SU-DHL-6 (cell line): Measurements from ENCODE around the gene DNAH11.

ENCODE experiments used
- H2AFZ ChIP-seq: fragments of 200-600 bp; sonication (generic); 2 replicates; pipeline ENCODE4 v1.6.1; 2014; ENCODE audit warnings: low read depth, mild to moderate bottlenecking, moderate library complexity, mixed read lengths, antibody characterized with exemption, low read length; ENCODE audit not compliant: severe bottlenecking
- H3F3A ChIP-seq: fragments of 200-600 bp; shearing (Covaris generic); 2 replicates; pipeline ENCODE4 v1.6.0; 2016; ENCODE audit warnings: antibody characterized with exemption, mild to moderate bottlenecking; ENCODE audit not compliant: insufficient read depth
- H3K27ac ChIP-seq: fragments of 200-600 bp; sonication (generic); 2 replicates; pipeline ENCODE4 v1.5.1; 2016; ENCODE audit warnings: low read depth, mild to moderate bottlenecking, low read length, moderate library complexity, mixed read lengths
- H3K27me3 ChIP-seq: fragments of 200-600 bp; sonication (generic), shearing (Covaris generic); 2 replicates; pipeline ENCODE4 v1.6.0; 2014; ENCODE audit warnings: mild to moderate bottlenecking, low read length
- H3K36me3 ChIP-seq: fragments of 200-600 bp; sonication (generic); 2 replicates; pipeline ENCODE4 v1.6.1; 2014; ENCODE audit warnings: mild to moderate bottlenecking, low read length, mixed read lengths
- H3K4me2 ChIP-seq: fragments of 300-600, 200-600 bp; shearing (Covaris generic), sonication (generic); 2 replicates; pipeline ENCODE4 v1.6.0; 2014; ENCODE audit warnings: low read length, low read depth, mild to moderate bottlenecking; ENCODE audit not compliant: poor library complexity, severe bottlenecking
- H3K4me3 ChIP-seq: fragments of 200-600 bp; sonication (generic); 2 replicates; pipeline ENCODE4 v1.5.1; 2014; ENCODE audit warnings: antibody characterized with exemption, low read length, mild to moderate bottlenecking, mixed read lengths; ENCODE audit not compliant: insufficient read depth, poor library complexity, severe bottlenecking
- H3K79me2 ChIP-seq: fragments of 200-600 bp; sonication (generic); 2 replicates; pipeline ENCODE4 v1.6.1; 2014; ENCODE audit warnings: mild to moderate bottlenecking, low read length, moderate library complexity; ENCODE audit not compliant: insufficient read depth
- H3K9ac ChIP-seq: fragments of 200-600 bp; sonication (generic); 2 replicates; pipeline ENCODE4 v1.7.0; 2014; ENCODE audit warnings: mild to moderate bottlenecking, low read length
- H3K9me2 ChIP-seq: fragments of 200-600 bp; sonication (generic); replicated peaks from 2 replicates; pipeline ENCODE4 v1.6.1; 2014; ENCODE audit warnings: low read length; ENCODE audit not compliant: insufficient read depth
- H3K9me3 ChIP-seq: fragments of 200-600 bp; sonication (generic); 2 replicates; pipeline ENCODE4 v1.6.1; 2014; ENCODE audit warnings: low read length, mixed read lengths; ENCODE audit not compliant: insufficient read depth
- H4K20me1 ChIP-seq: fragments of 200-600 bp; sonication (generic); 2 replicates; pipeline ENCODE4 v1.6.1; 2014; ENCODE audit warnings: low read depth, mild to moderate bottlenecking, antibody characterized with exemption, low read length, moderate library complexity, mixed read lengths
- EZH2phosphoT487 ChIP-seq: fragments of 200-600 bp; sonication (generic), shearing (Covaris generic); conservative IDR thresholded peaks from 2 replicates; pipeline ENCODE4 v1.6.1; 2018; ENCODE audit warnings: mild to moderate bottlenecking, antibody characterized with exemption, low read length, moderate library complexity, mixed read lengths
- TF ChIP-seq, protein P1 (sequence below): fragments of 200-600 bp; sonication (generic); IDR thresholded peaks from one replicate; pipeline ENCODE4 v1.5.1; 2017; ENCODE audit warnings: antibody characterized with exemption, mild to moderate bottlenecking, low read length, moderate library complexity; ENCODE audit not compliant: insufficient read depth, poor library complexity, severe bottlenecking

The DNAH11 gene

DNA sequence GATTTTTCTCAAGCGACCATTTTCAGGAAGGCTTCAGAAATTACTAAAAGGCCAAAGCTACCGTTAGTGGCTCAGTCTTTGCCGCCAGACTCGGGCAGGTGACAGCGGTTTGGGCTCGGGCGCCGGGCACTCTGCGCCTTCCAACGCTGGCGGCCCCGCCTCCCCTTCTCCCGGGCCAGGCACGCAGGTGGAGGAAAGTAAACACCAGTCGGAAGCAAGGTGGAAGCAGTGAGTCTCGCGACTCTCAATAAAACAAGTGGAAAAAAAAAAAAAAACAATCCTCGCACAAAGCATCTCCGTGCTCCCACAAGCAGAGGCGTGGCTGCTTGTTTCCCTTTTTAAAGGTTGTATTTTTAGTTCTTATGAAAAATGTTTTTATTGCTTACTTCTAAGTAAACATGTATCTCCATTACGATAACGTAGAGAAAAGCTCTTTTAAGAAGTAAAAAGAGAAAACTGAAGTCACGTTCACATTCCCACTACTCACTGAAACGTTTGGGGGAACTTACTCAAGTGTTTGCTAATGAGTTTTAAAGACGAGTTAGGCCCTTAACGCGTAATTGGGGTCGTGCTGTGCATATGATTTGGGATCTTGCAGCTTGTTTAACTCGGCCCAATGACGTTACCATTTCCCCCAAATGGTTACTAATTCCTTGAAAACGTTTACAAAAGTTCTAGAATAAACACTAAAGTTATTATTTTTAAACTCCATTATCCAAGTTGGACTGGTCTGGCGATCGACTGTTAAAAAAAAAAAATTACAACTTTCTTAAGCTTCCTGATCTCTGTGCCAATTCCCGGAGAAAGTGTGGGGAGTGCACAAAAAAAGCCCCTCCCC, 402.0 kb downstream of the DNAH11 start:
- Histone ChIP-seq H3K27ac (peak overlapping the region; percentile 83), H3K4me3 (peak overlapping the region; percentile 69), H3K79me2 (peaks cover 47% of the 10 kb centered on the region), H3K36me3 (no peaks in the 10 kb centered on the region; the same call in 1 of the 2 replicates), H3K27me3 (no peaks in the 10 kb centered on the region), H3F3A (peaks cover 17% of the 10 kb centered on the region), H3K9me3 (no peaks in the 10 kb centered on the region), H3K4me2 (peak overlapping the region; percentile 75), H2AFZ (peak overlapping the region; percentile 97), H4K20me1 (peaks cover 6% of the 10 kb centered on the region; the same call in 1 of the 2 replicates), H3K9me2 (no peaks in the 10 kb centered on the region), H3K9ac (peak overlapping the region; percentile 64)
- no peak for TF ChIP-seq EZH2phosphoT487
- TF ChIP-seq, protein P1, sequence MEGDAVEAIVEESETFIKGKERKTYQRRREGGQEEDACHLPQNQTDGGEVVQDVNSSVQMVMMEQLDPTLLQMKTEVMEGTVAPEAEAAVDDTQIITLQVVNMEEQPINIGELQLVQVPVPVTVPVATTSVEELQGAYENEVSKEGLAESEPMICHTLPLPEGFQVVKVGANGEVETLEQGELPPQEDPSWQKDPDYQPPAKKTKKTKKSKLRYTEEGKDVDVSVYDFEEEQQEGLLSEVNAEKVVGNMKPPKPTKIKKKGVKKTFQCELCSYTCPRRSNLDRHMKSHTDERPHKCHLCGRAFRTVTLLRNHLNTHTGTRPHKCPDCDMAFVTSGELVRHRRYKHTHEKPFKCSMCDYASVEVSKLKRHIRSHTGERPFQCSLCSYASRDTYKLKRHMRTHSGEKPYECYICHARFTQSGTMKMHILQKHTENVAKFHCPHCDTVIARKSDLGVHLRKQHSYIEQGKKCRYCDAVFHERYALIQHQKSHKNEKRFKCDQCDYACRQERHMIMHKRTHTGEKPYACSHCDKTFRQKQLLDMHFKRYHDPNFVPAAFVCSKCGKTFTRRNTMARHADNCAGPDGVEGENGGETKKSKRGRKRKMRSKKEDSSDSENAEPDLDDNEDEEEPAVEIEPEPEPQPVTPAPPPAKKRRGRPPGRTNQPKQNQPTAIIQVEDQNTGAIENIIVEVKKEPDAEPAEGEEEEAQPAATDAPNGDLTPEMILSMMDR: no peak

- Histone ChIP-seq H3F3A (peaks cover 17% of the 10 kb centered on the region), H3K9me3 (no peaks in the 10 kb centered on the region), H2AFZ (peak within 1 kb of the TSS; percentile 97), H3K27ac (peak within 1 kb of the TSS; percentile 83), H3K9ac (peak within 1 kb of the TSS; percentile 64), H4K20me1 (peaks cover 6% of the 10 kb centered on the region; the same call in 1 of the 2 replicates), H3K36me3 (no peaks in the 10 kb centered on the region), H3K27me3 (no peaks in the 10 kb centered on the region), H3K9me2 (no peaks in the 10 kb centered on the region), H3K4me2 (peak within 1 kb of the TSS; percentile 75), H3K79me2 (peaks cover 39% of the 10 kb centered on the region), H3K4me3 (peak within 1 kb of the TSS; percentile 69)
- no peak for TF ChIP-seq EZH2phosphoT487
- TF ChIP-seq, protein P1: no peak
Measured at GRCh38 chr7:21945454-21946221, 402.8 kb downstream of the DNAH11 start, which contains the start of gene CDCA7L. CDCA7L (minus strand) TSS chr7:21945899; CDS start chr7:21945804, 95 bp downstream.

GRCh38 chr7:21946222-21946709, 403.4 kb downstream of the DNAH11 start:
- Histone ChIP-seq H3F3A (peaks cover 17% of the 10 kb centered on the region), H3K27me3 (no peaks in the 10 kb centered on the region), H3K9me3 (no peaks in the 10 kb centered on the region), H3K36me3 (no peaks in the 10 kb centered on the region), H3K4me3 (peak overlapping the region; percentile 69), H3K9me2 (no peaks in the 10 kb centered on the region), H4K20me1 (peaks cover 4% of the 10 kb centered on the region; the same call in 1 of the 2 replicates), H3K4me2 (peak overlapping the region; percentile 75), H2AFZ (peak overlapping the region; percentile 97), H3K27ac (peak overlapping the region; percentile 83), H3K79me2 (peaks cover 32% of the 10 kb centered on the region), H3K9ac (peak overlapping the region; percentile 64)
- TF ChIP-seq EZH2phosphoT487: no peak
- TF ChIP-seq, protein P1: no peak
